CD4-positive, alpha-beta T cell treated with Interleukin-21 for 1 hour (primary cell): ENCODE measurements around the gene PCGF2.
"Not testable (repeated sequence)": the region's sequence is repeated elsewhere in the genome, so short reads cannot be mapped to it uniquely, and the experiment has no call there.

Experiments
- DNase-seq: peaks from one replicate; pipeline ENCODE4 v3.0.0-alpha.2; 2020

PCGF2 gene

DNA sequence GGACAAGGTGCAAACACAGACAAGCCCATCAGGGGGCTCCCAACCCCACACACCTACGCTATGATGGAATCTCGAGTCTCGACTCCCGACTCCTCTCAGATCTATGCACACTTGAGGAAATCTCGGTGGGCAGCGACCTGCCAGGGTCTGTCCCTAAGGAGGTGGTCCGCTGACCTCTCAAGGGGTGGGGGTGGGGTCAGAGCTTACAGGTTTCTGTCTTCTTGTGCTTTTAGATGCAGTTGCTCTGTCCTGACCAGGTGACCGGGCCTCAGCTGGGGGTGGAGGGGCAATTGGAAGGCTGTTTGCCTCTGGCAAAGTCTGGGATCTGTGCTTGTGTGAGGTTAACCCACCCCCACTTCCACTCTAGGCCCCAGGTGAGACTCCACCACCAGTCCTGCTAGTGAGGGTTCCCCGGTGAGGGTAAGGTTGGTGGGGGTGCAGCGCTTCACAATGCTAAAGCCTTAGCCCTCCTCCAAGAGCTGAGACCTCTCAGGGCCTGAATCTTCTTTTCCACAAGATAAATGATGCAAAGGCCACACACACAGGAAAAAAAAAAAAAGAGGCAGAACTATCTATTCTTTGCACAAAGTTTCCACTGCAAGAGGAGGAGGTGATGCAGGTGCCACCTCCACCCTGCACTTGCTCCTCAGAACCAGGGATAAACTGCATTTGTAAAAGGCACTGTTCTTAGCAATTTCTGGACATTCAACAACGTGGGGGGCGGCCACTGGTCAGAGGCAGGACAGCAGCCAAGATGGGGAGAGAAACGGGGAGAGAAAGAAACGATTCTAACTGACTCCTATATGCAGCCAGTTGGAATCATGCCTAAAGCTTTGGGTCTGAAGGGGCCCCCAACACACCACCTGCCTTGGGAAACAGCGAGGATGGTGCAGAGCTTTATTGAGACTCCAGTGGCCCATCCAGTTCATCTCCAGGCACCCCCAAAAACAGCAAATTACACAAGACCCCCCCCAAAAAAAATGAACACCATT lies 13.9 kb downstream of the PCGF2 start:
- no peak for DNase-seq

DNA sequence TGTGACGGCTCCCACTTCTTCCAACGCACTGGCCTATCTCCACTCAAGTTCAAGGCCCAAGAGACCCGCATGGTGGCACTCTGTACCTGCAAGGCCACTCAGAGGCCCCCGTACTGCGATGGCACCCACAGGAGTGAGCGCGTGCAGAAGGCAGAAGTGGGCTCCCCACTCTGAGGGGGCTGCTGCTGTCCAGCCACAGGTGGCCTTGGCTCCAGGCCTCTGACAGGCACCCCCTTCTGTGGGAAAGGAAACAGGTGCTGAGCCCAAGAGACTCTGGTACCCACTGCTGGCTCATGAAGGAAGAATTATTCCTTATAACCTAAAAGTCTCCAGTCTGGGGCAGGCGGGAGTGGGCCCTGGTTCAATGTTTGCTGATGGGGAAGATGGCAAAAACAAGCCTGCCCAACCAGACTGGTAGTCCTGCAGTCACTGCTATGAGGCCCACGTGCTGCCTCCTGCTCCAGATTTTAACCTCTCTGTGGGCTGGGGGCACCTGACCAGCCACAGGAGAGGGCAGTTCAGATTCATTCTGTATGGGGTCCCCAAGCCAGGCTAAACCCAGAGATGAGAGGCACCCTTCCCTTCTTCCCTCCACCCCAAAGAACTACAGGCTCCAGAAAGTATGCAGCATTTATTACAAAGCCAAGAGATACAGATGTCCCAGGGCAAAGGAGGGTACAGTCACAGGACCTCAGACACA lies 14.7 kb downstream of the PCGF2 start:
- no peak for DNase-seq

DNA sequence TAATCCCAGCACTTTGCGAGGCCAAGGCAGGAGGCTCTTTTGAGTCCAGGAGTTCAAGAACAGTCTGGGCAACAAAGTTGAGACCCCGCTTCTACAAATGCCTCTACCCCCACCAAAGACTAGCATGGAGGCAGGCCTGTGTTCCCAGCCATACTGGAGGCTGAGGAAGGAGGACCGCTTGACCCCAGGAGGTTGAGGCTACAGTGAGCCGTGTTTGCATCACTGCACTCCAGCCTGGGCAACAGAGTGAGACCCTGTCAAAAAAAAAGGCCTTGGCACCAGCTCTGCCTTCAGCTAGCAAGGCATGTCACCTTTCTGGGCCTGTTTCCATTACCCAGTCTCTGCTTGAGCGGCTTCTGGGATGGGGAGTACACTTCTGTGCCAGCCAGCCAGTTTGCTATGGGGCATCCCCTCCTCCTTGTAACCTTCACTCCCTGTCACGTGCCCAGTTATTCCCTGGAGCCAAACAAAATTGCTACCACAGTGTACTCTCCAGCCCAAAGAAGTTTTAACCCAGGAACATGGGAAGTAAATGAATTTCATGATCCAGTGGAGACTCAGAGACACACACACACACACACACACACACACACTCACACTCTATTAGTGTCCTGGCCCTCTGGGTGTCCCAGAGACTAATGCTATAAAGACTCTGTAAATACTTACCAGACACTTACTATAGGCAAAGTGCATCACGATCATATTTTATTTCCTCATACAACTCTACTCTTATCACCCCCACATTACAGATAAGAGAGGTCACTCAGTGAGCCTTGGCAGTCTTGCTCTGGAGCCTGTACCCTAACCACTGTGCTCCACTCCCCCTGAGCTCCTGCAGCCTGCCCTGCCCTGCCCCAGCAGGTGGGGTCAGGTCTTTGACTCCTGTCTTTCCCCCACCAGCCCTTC lies 15.5 kb downstream of the PCGF2 start:
- DNase-seq: no peak

DNA sequence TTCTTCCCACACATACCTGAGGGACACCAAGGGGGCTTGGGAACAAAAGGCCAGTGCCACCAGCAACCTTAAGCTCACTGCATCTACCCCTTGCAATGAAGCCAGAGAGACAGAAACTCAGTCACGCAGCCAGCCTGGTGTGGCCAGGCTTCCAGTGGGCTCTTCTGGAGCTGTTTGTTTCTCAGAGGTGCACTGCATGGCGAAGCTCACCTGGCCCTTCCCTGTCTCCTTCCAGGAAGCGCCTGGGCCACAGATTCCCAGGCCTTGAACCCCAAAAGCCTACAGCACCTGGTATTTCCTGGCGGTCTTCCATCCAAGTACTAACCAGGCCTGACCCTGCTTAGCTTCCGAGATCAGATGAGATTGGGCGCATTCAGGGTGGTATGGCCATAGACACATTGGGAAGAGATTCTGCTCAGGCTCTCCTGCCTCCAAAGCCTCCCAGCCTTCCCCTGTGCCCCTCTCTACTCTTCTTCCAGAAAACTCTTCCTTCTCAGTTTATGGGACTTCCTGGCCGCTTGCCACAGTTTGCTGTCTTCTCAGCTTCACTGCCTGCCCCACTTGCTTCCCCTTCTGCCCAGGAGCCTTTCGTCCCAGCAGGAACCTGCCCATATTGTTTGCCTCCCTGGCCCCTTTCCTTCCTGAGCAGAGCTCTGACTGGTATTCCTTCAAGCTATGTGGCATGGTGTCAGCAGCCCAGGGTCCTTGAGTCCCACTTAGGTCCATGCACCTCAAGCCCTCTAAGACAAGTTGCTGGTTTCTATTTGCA lies 16.4 kb downstream of the PCGF2 start:
- no peak for DNase-seq

DNA sequence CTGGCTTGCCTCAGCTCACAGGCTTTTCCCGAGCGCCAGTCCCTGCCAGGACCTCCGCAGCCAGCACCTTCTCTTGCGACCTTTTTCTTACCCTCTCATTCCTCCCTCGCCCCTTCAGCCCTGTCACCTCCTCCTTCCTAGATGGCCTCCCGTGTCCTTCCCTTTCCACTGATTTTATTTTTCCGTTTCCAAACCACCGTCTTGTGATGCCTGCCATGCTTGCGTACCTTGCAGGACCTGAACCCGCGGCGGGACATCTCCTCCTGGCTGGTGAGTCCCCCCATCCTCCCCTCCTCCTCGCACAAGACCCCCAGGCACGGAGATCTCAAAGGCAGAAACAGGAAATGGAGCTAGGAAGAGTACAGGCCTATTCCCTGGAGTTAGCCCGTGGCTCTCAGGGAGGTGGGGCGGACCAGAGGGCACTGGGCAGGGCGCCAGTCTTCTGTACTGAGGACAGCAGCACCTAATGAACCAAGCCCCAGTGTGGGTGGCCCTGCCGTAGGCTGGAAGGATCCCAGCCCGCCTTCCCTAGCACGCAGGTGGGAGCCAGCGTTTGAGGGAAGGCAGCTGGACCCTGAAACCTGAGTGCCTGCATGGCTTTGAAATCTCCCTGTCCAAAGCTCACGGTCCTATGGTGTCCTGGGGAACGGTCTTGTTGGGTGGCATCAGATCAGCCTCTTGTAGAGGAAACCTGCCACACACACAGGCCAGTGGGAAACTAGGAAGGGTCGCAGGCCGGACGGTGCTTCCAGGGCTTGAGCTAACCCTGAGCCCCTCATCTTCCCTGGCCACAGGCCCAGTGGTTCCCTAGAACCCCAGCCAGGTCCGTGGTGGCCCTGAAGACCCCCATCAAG lies 17.4 kb downstream of the PCGF2 start:
- DNase-seq: no peak

DNA sequence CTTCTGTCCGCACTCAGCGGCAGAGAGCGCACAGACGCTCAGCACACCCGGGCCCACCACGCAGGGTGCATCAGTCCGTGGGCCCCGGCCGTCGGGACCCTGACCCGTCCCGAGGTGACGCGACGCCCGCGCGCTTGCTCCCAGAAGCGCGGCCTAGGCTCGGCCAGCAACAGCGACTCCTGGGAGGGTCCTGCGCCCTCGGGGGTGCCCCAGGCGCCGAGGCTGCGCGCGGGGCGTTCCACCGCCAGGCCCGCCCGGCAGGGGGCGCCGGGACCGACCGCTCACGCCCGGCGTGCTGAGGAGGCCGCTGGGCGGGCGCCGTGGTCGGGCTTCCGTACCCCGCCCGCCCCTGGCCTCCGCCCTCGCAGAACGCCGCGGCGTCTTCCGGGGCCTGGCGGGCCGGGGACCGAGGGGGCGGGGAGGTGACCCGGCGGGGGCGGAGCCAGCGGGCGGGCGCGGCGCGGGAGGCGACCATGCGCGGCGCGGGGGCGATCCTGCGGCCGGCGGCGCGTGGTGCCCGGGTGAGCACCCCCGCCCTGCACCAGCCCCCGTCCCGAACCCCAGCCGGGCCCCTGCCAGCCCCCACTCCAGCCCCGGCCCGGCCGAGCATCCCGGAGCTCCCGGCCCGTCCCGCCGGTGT lies 18.1 kb downstream of the PCGF2 start, which contains the start of gene CISD3:
CISD3 (plus strand) TSS at position 456 of the 640 bp plus-strand sequence; CDS start at position 474, 18 bp downstream.
- DNase-seq: peak; percentile 89

DNA sequence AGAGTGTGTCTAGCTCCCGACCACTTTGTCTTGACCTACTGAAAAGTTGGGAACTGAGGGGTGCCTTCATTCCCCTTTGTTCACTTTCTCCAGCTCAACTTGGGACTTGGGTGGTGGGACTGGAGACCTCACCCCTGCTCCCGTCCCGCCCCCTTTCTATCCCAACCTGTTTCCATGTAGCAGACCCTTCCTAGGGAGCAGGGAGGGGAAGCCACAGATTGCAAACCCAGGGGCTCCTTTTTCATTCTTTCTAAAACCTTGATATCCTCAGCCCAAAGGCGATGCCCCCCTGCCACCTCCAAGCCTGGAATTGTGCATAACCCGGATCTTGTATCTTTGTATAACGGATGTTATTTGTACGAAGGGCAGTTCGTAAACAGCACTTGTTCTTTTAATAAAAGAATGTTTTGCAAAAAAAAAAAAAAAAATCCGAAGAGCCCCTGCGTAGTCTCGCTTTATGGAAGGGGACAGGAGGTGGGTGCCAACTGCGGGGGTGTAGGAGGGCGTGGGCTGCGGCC lies 18.7 kb downstream of the PCGF2 start:
- no peak for DNase-seq

DNA sequence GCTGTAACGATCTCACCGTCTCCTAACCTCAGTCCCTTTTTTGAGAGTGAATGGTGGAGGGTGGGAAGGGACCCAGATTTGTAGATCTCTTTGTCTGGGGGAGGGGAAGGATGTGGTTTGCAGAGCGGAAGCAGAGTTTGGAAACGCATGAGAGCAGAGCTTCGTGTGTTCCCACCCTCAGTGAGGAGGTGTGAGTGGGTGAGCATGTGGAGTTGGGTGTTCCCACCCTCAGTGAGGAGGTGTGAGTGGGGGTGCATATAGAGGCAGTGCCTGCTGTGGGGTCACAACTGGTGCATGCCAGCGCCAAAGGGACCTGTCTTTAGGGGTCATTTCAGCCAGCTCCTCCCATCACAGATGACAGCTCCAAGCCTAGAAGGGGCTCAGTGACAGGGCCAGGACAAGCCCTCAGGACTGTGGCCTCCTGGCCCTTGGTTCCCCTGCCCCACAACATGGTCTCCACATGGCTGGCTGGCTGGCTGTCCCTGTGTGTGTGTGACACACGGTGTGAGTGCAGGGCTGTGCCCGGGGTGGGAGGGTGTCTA lies 19.8 kb downstream of the PCGF2 start:
- DNase-seq: peak; percentile 86

DNA sequence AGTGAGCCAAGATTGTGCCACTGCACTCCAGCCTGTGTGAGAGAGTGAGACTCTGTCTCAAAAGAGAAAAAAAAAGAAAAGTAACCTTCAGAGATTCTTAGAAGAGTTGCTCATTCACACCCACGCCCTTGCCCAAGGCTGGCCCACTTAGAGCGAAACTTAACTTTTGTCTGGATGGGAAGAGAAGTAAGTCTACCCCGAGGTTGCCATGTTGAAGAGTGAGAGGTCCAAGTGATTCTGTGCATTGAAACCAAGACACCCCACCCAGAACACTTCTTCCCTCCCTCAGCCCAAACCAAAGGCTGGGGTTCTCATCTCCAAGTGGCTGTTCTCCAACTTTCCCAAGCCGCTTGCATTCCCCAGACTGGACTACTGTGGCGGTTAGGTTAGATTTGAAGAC lies 20.4 kb downstream of the PCGF2 start:
- DNase-seq: peak; percentile 73

DNA sequence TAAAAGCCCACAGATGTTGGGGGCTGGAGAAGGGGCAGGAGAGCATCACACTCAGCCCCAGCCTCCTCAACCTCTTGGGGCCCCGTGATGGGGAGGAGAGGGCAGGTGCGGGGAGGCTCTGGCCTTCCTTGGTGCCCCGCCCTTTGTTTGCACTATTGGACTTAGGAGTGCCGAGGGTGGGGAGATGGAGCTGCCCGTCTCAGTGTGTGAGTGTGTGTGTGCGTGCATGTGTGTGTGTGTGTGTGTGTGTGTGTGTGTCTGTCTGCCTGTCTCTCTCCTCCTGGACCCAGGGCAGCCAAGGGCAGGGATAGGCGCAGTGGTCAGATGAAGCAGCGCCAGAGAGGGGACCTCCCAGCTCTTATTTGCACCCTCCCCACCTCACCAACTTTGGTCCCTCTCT lies 22.0 kb downstream of the PCGF2 start:
- not testable (repeated sequence) for DNase-seq

DNA sequence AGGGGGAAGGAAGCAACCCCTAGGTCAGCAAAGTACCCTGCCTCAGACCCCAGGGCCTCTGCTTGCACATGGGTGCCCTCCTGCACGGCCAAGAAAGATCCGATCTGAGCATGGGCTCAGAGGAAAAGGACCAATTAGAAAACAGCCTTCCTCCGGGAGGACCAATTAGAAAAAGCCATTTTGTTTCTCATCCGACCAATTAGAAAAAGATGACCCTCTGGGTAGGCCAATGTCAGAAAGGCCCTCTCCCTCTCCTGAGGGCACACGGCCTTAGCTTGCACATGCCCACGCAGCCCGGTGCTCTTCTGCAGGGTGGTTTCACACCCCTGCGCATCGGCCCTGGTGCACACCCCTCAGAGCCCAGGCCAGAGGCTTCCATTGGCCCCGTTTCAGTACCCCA lies 23.1 kb downstream of the PCGF2 start:
- no peak for DNase-seq

DNA sequence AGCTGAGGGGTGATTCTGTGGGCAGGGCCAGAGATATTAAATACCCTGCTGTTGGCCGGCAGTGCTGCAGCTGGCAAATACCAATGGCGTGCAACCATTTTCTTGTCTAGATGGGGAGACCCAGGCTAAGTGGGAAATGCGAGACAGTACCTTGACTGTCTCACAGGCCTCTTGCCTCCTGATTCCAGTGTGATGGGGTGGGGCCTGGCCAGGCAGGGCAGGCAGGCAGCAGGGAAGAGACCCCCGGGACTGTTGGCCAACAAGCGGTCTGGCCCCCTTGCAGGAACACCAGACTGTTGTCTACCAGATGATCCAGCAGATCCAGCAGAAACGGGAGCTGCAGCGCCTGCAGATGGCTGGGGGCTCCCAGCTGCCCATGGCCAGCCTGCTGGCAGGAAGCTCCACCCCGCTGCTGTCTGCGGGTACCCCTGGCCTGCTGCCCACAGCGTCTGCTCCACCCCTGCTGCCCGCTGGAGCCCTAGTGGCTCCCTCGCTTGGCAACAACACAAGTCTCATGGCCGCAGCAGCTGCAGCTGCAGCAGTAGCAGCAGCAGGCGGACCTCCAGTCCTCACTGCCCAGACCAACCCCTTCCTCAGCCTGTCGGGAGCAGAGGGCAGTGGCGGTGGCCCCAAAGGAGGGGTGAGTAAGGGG lies 23.7 kb downstream of the PCGF2 start:
- no peak for DNase-seq

DNA sequence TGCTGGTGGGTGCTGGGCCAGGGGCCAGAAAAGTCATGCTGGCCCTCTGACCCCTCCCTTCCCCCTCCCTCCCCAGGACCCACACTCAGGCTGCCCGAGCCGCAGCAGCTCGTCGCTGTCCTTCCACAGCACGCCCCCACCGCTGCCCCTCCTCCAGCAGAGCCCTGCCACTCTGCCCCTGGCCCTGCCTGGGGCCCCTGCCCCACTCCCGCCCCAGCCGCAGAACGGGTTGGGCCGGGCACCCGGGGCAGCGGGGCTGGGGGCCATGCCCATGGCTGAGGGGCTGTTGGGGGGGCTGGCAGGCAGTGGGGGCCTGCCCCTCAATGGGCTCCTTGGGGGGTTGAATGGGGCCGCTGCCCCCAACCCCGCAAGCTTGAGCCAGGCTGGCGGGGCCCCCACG lies 26.3 kb downstream of the PCGF2 start:
- DNase-seq: no peak

DNA sequence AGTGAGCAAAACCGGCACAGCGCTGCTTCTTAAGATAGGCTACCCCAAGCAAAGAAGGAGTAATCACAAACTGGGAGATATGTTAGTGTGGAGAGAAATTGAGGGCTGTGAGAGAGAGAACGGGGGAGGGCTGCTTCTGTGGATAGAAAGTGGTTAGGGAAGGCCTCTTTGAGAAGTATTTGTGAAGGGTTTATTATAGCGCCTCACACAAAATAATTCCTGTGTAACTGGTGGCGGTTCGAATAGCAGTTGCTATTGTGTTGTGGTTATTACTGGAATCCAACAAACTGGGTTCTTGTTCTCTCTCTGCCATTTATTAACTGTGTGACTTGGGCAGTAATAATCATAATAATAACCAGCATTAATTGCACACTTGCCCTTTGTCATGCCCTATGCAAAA lies 27.2 kb downstream of the PCGF2 start:
- DNase-seq: no peak

DNA sequence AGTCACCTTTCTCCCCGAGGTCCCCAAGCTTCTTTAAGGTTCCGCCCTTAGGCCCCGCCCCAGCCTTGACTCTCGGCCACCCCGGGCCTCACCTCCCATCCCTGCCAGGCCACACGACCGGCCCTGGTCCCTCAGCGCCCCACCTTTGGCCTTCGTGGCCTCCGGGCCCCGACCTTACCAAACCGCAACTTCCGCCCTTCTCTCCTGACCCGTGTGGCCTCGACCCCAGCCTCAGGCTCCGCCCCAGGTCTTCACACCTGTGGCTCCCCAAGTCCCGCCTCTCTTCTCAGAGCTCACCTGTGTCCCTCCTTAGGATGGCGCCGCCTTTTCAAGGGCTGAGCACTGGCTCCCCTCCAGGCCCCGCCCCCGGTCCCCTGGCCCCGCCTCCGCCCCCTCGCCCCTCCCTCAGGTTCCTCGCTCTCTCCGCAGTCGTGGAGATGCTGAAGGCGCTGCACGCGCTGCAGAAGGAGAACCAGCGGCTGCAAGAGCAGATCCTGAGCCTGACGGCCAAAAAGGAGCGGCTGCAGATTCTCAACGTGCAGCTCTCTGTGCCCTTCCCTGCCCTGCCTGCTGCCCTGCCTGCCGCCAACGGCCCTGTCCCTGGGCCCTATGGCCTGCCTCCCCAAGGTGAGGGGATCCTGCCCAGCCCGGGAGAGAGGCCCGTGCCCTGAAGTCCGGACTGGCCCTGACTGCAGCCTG lies 28.0 kb downstream of the PCGF2 start:
- DNase-seq: no peak

DNA sequence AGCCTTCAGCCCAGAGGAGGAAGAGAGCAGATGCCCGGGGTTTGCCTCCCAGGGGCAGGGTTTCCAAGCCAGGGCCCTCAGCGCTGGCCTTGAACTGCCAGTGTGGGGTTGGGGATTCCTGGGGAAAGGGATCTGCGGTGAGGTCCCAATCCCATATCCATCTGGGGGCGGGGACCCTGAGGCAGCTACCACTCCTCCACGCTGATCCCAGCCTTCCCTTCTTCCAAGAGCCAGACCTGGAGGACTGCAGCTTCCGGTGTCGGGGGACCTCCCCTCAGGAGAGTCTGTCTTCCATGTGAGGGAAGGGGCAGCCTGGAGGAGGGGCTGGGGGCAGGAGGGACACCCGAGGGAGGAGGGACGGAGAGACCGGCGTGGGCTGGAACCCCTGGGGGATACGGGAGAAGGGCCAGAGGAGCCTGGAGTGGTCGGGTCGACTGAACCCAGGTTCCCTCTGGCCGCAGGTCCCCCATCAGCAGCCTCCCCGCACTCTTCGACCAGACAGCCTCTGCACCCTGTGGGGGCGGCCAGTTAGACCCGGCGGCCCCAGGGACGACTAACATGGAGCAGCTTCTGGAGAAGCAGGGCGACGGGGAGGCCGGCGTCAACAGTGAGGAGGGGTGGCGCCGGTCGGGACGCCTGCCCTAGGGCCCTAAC lies 28.7 kb downstream of the PCGF2 start:
- no peak for DNase-seq

DNA sequence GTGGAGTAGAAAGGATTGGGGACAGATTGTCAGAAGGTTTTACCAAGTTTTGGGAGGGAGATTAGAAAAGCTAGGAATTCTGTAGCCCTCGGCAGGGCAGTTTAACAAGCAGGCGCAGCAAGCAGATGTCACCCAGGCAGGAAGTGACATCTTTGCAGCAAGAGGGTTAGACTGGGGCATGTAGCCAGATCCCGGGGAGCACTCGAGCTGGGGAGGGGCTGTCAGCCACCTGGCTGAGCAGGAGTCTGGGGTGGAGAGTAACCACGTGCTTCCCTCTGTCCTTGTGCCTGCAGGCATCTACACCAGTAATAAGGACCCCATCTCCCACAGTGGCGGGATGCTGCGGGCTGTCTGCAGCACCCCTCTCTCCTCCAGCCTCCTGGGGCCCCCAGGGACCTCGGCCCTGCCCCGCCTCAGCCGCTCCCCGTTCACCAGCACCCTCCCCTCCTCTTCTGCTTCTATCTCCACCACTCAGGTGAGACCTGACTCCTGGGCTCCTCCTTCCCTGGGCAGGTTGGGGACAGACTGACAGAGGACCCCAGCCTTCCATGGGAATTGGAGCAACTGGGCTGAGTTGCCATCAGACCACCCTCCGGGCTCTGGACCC lies 30.9 kb downstream of the PCGF2 start:
- no peak for DNase-seq
